Tibial artery (tissue), 4 donors: ENCODE data around the gene ABTB2.

Experiments used
- DNase-seq, 2 donors: peaks; one replicate each; pipeline ENCODE4 v3.0.0-alpha.2; 2019
- H3K27ac ChIP-seq, 2 donors: fragments of 200-600 bp; sonication (generic) in 1 of 2; 1 replicate in 1 of 2; 2 replicates in 1 of 2; pipeline ENCODE4 v1.5.1; 2018 to 2019; ENCODE audit warnings: mild to moderate bottlenecking in 1 of 2
- H3K27me3 ChIP-seq, 2 donors: fragments of 200-600 bp; sonication (generic) in 1 of 2; one replicate each; pipeline versions ENCODE4 v1.5.1 to v1.6.0; 2016 to 2019
- H3K36me3 ChIP-seq, 3 donors: fragments of 200-600 bp; sonication (generic) in 2 of 3; one replicate each; pipeline ENCODE4 v1.5.1; 2016 to 2019; ENCODE audit warnings: mild to moderate bottlenecking in 2 of 3
- H3K4me1 ChIP-seq, 4 donors: fragments of 200-600 bp; sonication (generic) in 2 of 4; 1 replicate in 3 of 4; 2 replicates in 1 of 4; pipeline ENCODE4 v1.5.1; 2016 to 2019
- H3K4me3 ChIP-seq, 2 donors: fragments of 200-600 bp; sonication (generic) in 1 of 2; 1 replicate in 1 of 2; 2 replicates in 1 of 2; pipeline ENCODE4 v1.5.1; 2018 to 2019; ENCODE audit warnings: mild to moderate bottlenecking in 2 of 2
- H3K9me3 ChIP-seq, 3 donors: fragments of 200-600 bp; sonication (generic) in 1 of 3; one replicate each; pipeline ENCODE4 v1.5.1; 2016 to 2019
- CTCF ChIP-seq, 2 experiments: fragments of 200-600 bp in 1 of 2; fragments of 450-650 bp in 1 of 2; IDR thresholded peaks; one replicate each; pipeline ENCODE4 v1.5.1; 2017 to 2019; ENCODE audit warnings: antibody characterized with exemption in 2 of 2, mild to moderate bottlenecking in 1 of 2, moderate library complexity in 1 of 2
- intact Hi-C: fragments of 100-400 bp; cut with DNase I; formaldehyde crosslinking; loops from one replicate; pipeline ENCODE4 v1.15.0; 2023; ENCODE audit warnings: low total_unique reads

Gene ABTB2

GRCh38 chr11:34351687-34352469 lies 5.9 kb downstream of the ABTB2 start:
- intact Hi-C loops = loop anchor here (10.0 kb wide), 1 partner anchor 297 kb away; the partner anchor contains the start of gene CAPRIN1
- Histone ChIP-seq H3K9me3 (no peaks in the 10 kb centered on the region), H3K4me3 (no peak overlapping the region), H3K27ac (no peak overlapping the region), H3K27me3 (no peaks in the 10 kb centered on the region), H3K4me1 (peaks cover 0 to 65% (median 39%) of the 10 kb centered on the region in 4 donors), H3K36me3 (no peaks in the 10 kb centered on the region)
- no peak for TF ChIP-seq CTCF (IDR thresholded peaks at IDR 0.05)
- no peak for DNase-seq

- H3K4me3 ChIP-seq = no peak overlapping the region
- no peak for TF ChIP-seq CTCF (IDR thresholded peaks at IDR 0.05)
- intact Hi-C loops = loop anchor here (10.0 kb wide), 1 partner anchor 296 kb away; the partner anchor contains the start of gene CAPRIN1
These were observed 6.8 kb downstream of the ABTB2 start for GRCh38 chr11:34351051-34351450.

GRCh38 chr11:34349882-34350281 lies 7.9 kb downstream of the ABTB2 start:
- Histone ChIP-seq H3K27ac (no peak overlapping the region), H3K36me3 (no peaks in the 10 kb centered on the region), H3K9me3 (no peaks in the 10 kb centered on the region), H3K4me3 (no peak overlapping the region), H3K4me1 (peaks cover 0 to 67% (median 43%) of the 10 kb centered on the region in 4 donors), H3K27me3 (no peaks in the 10 kb centered on the region)
- TF ChIP-seq CTCF (IDR thresholded peaks at IDR 0.05) = no peak
- intact Hi-C loops = loop anchor here (10.0 kb wide), 1 partner anchor 295 kb away; the partner anchor contains the start of gene CAPRIN1
- no peak for DNase-seq

More at GRCh38 chr11:34351051-34351450, 6.8 kb downstream of the ABTB2 start:
- H3K36me3 ChIP-seq = no peaks in the 10 kb centered on the region
- no peak for DNase-seq
- H3K27ac ChIP-seq = no peak overlapping the region
- no peaks in the 10 kb centered on the region for H3K9me3 ChIP-seq
- H3K4me1 ChIP-seq = peaks cover 0 to 67% (median 40%) of the 10 kb centered on the region in 4 donors
- H3K27me3 ChIP-seq = no peaks in the 10 kb centered on the region

- no peak for TF ChIP-seq CTCF (IDR thresholded peaks at IDR 0.05)
- no peak for DNase-seq
- H3K9me3 ChIP-seq = no peaks in the 10 kb centered on the region
- intact Hi-C loops = no loop called here
- H3K36me3 ChIP-seq = no peaks in the 10 kb centered on the region
- H3K4me3 ChIP-seq = no peak overlapping the region
- H3K27ac ChIP-seq = peak overlapping the region; percentile 29 to 90
- peaks cover 0 to 66% (median 44%) of the 10 kb centered on the region in 4 donors for H3K4me1 ChIP-seq
- no peaks in the 10 kb centered on the region for H3K27me3 ChIP-seq
These were observed 8.9 kb downstream of the ABTB2 start for GRCh38 chr11:34348919-34349318.

- Histone ChIP-seq H3K9me3 (no peaks in the 10 kb centered on the region), H3K27me3 (no peaks in the 10 kb centered on the region), H3K27ac (peak overlapping the region; percentile 29 to 90), H3K4me3 (no peak overlapping the region), H3K36me3 (no peaks in the 10 kb centered on the region), H3K4me1 (peaks cover 0 to 72% (median 46%) of the 10 kb centered on the region in 4 donors)
- no peak for TF ChIP-seq CTCF (IDR thresholded peaks at IDR 0.05)
- intact Hi-C loops = no loop called here
- DNase-seq = no peak
These were observed 9.7 kb downstream of the ABTB2 start for GRCh38 chr11:34348096-34348495.
